ENCODE measurements around the gene PRKAR1A. TPM values are rescaled to one million over a fixed set of nuclear protein-coding genes. Genes with fewer than 3 reads are reported as not detected.

Gene PRKAR1A
- total and polyA plus RNA-seq, 8 donors: 22.6 to 323 (median 80.3) TPM

Other genes starting within 250 kb of the PRKAR1A start
- gene SLC16A6, start 221.3 kb upstream of the PRKAR1A start, total RNA-seq: under 1 TPM in 1 of 5 donors, not detected in 4; 0.92 TPM
- gene SLC16A6, start 221.3 kb upstream of the PRKAR1A start, polyA plus RNA-seq: under 1 TPM in 2 of 3 donors, not detected in 1; 0.37 to 0.80 TPM
- gene ARSG, start 220.9 kb upstream of the PRKAR1A start, total RNA-seq: 10 to 100 TPM in 2 of 5 donors, 1 to 10 TPM in 2, under 1 TPM in 1; 0.45 to 74.7 (median 7.5) TPM
- 1 to 10 TPM in 2 of 3 donors, under 1 TPM in 1; 0.56 to 1.7 (median 1.1) TPM for gene ARSG, start 220.9 kb upstream of the PRKAR1A start, polyA plus RNA-seq
- gene WIPI1, start 54.9 kb upstream of the PRKAR1A start, total RNA-seq: 10 to 100 TPM in 4 of 5 donors, 1 to 10 TPM in 1; 8.2 to 99.1 (median 76.3) TPM
- gene WIPI1, start 54.9 kb upstream of the PRKAR1A start, polyA plus RNA-seq: 10 to 100 TPM; 20.3 to 49.7 (median 35.3) TPM
- 10 to 100 TPM in 4 of 5 donors, not detected in 1; 13.8 to 81.3 (median 43.1) TPM for gene FAM20A, start 88.9 kb downstream of the PRKAR1A start, total RNA-seq
- 10 to 100 TPM; 11.4 to 17.0 (median 13.1) TPM for gene FAM20A, start 88.9 kb downstream of the PRKAR1A start, polyA plus RNA-seq

Measured in stomach (tissue), 8 donors.